Measurements from ENCODE around the gene ST8SIA3.
"Not testable (repeated sequence)": the region's sequence is repeated elsewhere in the genome, so short reads cannot be mapped to it uniquely, and the experiment has no call there.

Gene ST8SIA3

GRCh38 chr18:57366528-57367081 is 14.2 kb downstream of the ST8SIA3 start:
- DNase-seq: no peak

- DNase-seq: no peak
Observed at GRCh38 chr18:57372444-57372843, 20.1 kb downstream of the ST8SIA3 start.

GRCh38 chr18:57373017-57373416 is 20.7 kb downstream of the ST8SIA3 start:
- no peak for DNase-seq

GRCh38 chr18:57376503-57376902 is 24.1 kb downstream of the ST8SIA3 start:
- no peak for DNase-seq

GRCh38 chr18:57389271-57389670 is 36.9 kb downstream of the ST8SIA3 start:
- DNase-seq: no peak

GRCh38 chr18:57390044-57390443 is 37.7 kb downstream of the ST8SIA3 start:
- DNase-seq: no peak

GRCh38 chr18:57394749-57395148 is 42.4 kb downstream of the ST8SIA3 start:
- DNase-seq: not testable (repeated sequence)

- DNase-seq: not testable (repeated sequence)
Observed at GRCh38 chr18:57396831-57397230, 44.5 kb downstream of the ST8SIA3 start.

GRCh38 chr18:57397440-57398132 is 45.2 kb downstream of the ST8SIA3 start:
- no peak for DNase-seq

- no peak for DNase-seq
Observed at GRCh38 chr18:57404345-57404744, 52.0 kb downstream of the ST8SIA3 start.

- DNase-seq: no peak
Observed at GRCh38 chr18:57409650-57410049, 57.3 kb downstream of the ST8SIA3 start.

- DNase-seq: no peak
Observed at GRCh38 chr18:57410749-57411148, 58.4 kb downstream of the ST8SIA3 start.

- no peak for DNase-seq
Observed at GRCh38 chr18:57416542-57416941, 64.2 kb downstream of the ST8SIA3 start.

All from activated CD4-positive, CD25-positive, alpha-beta regulatory T cell treated with anti-CD3 and anti-CD28 coated beads, Interleukin-2, amount 50 U/mL, for 72 hours (primary cell).